GM19239 (cell line): ENCODE data around the gene KREMEN2.

Experiments used
- DNase-seq: peaks from one replicate; pipeline ENCODE4 v3.0.0; 2011; ENCODE audit warnings: low spot score; ENCODE audit not compliant: insufficient read length
- FAIRE-seq: peaks from 2 replicates; lab custom pipeline; 2011; peaks lifted over from hg19 to GRCh38; lab: Jason Lieb, UNC

Gene KREMEN2

DNA sequence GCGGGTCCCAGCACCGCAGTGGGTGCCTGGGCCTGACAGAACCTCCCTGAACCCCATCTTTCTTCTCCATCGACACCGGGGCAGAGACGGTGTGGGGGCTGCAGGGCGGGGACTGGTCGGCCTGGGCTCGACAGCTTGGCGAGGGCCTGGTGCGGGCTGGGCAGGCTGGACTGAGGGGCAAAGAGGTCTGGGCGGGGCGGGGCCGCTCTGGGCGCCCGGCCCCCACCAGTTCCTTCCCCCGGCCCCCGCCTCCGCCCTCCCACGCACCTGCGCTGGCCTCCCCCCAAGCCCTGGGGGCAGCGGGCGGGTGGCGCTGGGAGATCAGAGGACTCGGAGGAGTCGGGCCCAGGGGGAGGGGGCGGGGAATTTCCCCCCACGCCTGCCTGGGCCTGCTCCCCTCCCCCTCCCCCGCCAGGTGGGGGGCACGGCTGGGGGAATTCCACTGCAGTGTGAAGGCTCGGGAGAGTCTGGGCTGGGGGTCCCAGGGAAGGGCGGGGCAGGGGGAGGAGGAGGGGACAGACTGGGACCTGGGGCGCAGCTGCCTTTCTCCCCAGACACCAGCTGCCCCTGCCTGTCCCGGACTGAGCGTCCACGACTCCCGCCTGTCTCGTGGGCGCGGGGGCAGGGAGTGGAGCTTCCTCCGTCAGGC is 877 bp upstream of the KREMEN2 start:
- DNase-seq (no peak), FAIRE-seq (no peak)

DNA sequence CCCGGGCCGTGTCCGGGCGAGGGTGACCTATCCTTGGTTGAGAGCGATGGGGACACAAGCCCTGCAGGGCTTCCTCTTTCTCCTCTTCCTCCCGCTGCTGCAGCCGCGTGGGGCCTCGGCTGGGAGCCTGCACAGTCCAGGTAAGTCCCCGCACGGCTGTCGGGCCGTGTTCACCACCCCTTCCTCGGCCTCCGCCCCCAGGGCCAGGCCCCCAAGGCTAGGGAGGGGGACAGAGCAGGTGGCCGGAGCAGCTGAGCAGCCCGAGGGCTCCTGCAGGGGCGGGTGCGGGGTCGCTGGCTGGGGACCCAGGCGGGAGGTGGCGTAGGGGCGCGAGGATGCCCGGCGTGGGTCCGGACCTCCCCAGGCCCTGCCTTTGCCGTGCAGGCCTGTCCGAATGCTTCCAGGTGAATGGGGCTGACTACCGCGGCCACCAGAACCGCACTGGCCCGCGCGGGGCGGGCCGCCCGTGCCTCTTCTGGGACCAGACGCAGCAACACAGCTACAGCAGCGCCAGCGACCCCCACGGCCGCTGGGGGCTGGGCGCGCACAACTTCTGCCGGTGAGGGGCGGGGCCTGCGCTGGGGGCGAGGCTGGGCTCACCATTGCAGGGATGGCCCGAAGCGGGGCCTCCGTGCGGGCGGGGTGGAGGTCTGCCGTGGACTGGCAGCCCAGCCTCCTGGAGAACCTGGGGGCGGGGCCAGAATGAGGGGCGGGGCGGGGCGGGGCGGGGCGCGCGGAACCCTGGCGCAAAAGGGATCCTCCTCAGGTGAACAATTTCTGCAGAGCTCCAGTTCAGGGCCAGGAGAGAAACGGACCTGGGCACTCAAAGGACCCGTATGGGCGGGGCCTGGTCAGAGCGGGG is 631 bp downstream of the KREMEN2 start:
- DNase-seq = peak; percentile 73
- no peak for FAIRE-seq

DNA sequence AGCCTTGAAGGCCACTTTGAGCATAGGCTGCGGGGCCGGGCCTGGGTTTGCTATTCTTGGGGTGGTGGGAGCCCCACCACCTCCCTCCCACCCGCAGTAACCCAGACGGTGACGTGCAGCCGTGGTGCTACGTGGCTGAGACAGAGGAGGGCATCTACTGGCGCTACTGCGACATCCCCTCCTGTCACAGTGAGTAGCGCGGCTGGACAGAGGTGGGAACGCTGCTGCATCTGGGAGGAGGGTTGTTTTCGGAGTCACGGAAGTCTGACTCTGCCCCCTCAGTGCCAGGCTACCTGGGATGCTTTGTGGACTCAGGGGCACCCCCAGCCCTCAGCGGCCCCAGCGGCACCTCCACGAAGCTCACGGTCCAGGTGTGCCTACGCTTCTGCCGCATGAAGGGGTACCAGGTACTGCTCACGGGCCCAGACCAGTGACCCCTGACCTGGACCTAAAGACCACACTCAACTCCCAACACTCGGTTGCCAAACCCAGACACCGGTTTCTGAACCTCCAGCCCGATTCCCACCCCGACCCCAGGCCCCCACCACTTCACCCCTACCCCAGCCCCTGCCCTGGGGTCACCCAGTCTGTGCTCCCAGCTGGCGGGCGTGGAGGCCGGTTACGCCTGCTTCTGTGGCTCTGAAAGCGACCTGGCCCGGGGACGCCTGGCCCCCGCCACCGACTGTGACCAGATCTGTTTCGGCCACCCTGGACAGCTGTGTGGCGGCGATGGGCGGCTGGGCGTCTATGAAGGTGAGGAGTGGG is 2.1 kb downstream of the KREMEN2 start:
- DNase-seq (no peak), FAIRE-seq (no peak)

DNA sequence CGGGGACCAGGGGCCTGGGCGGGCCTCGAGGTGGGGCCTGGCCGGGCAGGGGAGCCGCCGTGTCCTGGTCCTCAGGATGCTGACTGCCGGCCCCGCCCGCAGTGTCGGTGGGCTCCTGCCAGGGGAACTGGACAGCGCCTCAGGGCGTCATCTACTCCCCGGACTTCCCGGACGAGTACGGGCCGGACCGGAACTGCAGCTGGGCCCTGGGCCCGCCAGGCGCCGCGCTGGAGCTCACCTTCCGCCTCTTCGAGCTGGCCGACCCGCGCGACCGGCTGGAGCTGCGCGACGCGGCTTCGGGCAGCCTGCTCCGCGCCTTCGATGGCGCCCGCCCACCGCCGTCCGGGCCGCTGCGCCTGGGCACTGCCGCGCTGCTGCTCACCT is 2.7 kb downstream of the KREMEN2 start:
- FAIRE-seq = no peak

DNA sequence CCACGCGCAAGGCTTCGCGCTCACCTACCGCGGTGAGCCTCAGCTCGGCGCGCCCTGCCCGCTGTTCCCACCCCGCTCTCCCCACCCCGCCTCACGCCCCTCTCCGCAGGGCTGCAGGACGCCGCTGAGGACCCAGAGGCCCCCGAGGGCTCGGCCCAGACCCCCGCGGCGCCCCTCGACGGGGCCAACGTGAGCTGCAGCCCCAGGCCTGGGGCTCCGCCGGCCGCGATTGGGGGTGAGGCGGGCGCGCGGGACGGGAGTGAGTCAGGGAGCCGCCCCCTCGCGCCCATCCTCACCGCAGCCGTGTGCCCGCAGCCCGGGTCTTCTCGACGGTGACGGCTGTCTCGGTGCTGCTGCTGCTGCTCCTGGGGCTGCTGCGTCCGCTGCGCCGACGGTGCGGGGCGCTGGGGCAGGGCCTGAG is 3.1 kb downstream of the KREMEN2 start:
- no peak for DNase-seq
- FAIRE-seq = no peak

More for the DNA sequence above, 2.7 kb downstream of the KREMEN2 start:
- no peak for DNase-seq

DNA sequence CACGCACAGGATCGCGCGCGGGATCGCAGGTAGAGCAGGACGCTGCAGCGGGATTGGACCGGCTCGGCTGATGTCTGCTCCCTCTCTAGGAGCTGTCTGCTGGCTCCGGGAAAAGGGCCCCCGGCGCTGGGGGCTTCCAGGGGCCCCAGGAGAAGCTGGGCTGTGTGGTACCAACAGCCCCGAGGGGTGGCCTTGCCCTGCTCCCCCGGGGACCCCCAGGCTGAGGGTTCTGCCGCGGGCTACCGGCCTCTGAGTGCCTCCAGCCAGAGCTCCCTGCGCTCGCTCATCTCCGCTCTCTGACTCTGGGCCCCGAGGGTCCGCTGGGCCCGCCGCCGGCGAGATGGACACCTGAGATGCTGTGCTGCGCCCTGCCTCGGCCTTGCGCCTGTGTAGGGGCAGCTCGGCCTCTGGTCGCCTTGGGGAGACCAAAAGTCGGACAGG is 3.7 kb downstream of the KREMEN2 start:
- no peak for DNase-seq
- FAIRE-seq = no peak

DNA sequence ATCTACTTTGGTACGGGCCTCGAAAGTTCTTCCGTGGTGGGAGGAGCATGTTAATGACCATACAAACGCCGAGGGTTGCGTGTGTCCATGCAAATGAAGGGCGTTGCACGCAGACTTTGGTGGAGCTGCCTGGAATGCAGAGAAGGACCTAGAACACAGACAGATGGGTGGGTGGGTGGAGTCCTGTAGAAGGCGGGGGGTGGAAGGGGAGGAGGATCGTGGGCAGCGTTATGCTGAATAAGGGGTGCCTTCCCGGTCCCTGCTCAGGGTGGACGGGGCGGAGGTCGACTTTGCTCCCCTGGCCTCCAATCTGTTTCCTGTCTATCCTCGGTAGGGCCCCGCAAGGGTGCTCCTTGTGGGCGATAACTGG is 4.3 kb downstream of the KREMEN2 start:
- FAIRE-seq (no peak), DNase-seq (no peak)

DNA sequence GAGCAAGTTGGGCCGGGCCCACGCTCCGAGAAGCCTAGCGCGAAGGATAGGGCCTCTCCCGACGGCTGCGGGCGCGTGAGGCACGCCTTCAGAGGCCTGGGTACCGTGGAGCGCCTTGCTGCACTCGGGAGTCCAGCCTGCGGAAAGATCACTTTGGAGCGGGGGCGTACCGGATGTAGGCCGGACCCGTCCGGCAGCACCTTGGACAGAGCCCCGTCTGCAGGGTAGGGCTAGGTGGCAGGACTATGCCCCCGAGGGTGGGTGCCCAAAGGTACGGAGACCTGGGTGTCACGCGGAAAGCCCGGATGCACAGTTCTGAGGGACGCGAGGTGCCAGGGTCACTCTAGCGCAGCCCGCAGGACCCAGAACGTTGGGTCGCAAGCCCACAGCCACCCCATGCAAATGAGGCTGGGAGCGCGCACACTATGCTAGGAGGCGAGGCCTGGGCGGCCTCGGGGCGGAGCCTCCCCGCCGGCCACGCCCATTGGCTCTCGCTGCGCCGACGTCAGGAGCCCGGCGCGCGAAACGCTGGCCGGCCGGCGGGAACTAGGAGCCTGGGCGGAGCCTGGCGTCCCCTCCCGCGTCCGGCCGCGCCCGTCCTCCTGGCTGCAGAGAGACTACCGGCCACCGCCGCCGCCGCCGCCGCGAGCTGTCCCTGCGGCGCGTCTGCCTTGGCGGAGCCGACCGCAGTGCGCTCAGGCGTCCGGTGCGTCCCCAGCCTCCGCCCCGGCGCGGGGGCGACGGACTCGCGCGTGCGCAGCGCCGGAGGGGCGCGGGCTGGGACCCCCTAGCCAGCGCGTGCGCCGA is 4.9 kb downstream of the KREMEN2 start, which contains the start of gene PAQR4:
PAQR4 (plus strand) TSS at position 611 of the 807 bp plus-strand sequence. CDS start 327 bp downstream, outside the sequence.
- DNase-seq = peak; percentile 98
- peak; percentile 93 for FAIRE-seq

DNA sequence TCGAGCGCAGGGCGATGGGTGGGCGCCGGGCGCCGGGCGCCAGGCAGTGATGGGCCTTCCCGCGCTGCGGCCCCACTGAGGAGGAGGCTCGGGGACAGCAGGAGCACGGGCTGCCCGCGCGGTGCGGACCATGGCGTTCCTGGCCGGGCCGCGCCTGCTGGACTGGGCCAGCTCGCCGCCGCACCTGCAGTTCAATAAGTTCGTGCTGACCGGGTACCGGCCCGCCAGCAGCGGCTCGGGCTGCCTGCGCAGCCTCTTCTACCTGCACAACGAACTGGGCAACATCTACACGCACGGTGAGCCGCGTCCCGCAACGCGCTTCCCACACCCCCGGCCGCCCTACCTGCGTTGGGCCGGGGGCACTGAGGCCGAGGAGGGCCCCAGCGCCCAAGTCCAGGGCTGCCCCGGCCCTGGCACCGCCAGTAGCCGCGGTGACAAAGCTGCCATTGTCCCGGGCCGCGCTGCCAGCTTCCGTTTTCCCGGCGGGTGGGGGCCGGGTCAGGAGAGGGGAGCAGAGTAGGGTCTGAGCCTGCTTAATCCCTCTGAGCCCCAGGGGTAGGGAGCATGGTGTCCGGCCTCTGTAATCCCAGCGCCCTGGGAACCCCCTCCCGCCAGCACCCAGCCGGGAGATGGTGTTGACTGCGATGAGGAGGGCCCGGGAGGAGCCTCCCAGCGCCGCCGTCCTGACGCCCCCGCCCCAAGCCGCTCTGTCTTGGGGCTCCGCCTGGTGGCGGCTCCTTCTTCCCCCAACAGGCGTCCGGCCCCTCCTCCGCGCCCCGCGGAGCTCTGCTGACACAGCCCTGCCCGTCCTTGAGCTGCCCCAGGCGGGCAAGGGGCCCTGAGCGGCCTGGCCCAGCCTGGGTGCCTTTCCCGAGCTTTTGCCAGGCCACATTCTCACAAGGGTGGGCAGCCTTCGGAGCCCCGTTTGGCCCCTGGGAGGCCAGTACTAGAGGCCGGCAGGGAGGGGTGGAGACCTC is 5.8 kb downstream of the KREMEN2 start:
- FAIRE-seq = peak; percentile 67
- peak; percentile 87 for DNase-seq

DNA sequence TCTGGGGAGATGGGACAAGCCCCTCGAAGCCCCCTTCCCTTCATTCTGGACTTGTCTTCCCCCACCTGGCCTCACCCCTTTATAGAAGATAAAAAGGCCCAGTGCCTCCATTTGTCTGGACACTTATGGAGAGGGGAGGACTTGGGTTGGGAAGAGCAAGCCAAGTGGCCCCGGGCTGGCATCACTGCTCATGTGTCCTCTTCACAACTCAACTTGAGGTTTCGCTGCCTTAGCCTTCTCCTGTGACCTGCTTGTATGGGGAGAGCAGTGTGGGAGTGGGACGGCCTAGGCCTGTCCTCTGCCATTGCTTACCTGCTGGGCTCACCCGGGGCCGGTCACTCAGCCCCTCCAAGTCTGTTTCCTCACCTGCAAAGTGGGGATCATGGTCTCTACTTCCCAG is 6.5 kb downstream of the KREMEN2 start:
- FAIRE-seq = no peak
- no peak for DNase-seq

DNA sequence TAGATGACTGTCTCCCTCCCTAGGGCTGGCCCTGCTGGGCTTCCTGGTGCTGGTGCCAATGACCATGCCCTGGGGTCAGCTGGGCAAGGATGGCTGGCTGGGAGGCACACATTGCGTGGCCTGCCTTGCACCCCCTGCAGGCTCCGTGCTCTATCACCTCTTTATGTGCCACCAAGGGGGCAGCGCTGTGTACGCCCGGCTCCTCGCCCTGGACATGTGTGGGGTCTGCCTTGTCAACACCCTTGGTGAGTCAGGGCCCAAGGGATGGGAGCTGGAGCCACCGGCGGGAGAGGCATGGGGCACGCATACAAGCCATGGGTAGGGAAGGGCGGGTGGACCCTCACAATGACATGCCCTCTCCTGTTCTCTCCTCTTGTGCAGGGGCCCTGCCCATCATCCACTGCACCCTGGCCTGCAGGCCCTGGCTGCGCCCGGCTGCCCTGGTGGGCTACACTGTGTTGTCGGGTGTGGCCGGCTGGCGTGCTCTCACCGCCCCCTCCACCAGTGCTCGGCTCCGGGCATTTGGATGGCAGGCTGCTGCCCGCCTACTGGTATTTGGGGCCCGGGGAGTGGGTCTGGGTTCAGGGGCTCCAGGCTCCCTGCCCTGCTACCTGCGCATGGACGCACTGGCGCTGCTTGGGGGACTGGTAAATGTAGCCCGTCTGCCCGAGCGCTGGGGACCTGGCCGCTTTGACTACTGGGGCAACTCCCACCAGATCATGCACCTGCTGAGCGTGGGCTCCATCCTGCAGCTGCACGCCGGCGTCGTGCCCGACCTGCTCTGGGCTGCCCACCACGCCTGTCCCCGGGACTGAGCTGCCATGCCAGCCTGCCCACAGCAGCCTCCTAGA is 7.3 kb downstream of the KREMEN2 start:
- no peak for FAIRE-seq
- no peak for DNase-seq

DNA sequence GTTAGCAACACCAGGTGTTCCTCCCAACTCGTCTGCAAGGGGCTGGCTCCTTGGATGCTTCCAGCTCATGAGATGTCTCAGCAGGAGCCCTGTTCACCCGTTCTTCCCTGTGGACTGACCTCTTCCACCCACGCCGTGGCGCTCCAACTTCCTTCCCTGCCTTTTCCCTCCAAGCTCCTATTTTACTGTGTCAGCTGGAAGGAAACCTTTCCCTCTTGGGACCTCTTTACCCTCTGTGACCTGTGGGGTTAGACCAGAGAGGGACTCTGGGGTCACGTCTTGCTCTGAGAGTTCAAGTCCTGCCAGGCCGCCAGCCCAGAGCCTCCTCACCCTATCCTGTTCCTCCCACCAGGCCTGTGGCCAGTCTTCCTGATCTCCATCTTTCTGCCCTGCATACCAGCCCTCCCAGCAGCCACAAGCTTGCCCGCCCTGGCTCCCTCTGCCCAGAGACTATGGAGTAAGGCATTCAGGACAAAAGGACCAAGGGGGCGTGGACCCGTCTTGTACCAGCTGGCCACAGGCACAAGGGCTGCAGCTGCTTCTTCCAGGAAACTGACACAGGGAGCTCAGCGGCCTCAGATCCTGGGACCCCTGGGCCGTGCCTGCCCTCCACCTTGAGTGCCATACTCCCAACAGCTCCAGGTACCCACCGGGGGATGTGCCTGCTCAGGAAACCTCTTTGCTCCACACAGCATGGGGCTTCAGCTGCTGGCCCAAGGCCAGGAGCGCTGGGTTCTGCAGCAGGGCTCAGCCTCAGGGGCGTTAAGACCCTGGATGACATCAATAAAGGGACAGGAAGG is 8.1 kb downstream of the KREMEN2 start:
- DNase-seq = no peak

DNA sequence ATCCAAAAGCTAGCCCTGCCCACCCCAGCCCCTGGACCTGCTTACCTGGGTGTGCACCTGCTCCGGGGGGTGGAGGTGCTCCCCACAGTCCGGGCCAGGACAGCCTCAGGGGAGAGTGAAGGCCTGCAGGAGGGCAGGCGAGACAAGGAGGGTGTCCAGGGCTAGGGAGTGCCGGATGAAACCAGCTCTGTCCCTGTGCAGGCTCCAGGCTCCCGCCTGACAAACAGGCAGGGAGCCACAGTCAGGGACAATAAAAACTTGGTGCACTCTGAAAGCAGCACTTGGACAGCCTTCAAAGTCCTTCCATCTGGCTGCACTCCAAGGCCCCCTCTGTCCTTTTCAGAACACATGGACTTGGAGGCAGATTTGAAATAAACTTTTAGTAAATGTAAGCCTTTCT is 9.0 kb downstream of the KREMEN2 start:
- no peak for FAIRE-seq

More for the DNA sequence above, 8.1 kb downstream of the KREMEN2 start:
- FAIRE-seq = no peak

DNA sequence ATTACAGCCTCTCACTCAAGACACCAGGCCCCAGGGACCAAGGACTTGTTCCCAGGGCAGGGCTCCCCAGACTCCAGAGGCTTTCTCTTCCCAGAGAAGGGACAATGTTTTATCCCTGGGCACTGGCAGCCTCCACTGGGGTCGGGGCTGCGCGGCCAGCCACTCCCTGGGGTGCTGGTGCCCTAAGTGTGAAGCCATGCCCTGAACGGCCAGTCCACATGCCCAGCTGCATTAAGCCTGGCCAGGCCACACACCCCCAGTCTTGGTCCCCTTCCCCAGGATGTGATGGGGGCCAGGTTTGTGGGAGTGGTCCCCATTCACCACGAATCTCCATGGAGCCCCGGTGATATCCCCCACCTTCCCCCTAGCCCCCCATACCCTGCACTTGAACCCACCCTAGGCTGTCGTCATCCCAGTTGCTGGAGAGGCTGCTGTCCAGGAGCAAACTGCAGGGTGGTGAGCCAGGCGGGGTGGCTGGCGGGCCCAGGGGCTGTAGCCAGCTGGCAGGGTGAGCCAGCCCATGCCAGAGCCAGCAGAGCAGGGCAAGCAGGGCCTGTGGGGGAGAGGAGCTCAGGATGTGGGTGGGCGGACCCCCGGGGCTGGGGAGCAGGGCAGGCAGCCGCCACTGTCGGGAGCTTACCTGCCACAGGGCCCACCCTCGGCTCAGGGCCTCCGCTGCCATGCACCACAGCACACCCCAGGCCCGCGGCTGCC is 9.7 kb downstream of the KREMEN2 start:
- no peak for DNase-seq
- FAIRE-seq = no peak

More for the DNA sequence above, 9.0 kb downstream of the KREMEN2 start:
- no peak for DNase-seq

DNA sequence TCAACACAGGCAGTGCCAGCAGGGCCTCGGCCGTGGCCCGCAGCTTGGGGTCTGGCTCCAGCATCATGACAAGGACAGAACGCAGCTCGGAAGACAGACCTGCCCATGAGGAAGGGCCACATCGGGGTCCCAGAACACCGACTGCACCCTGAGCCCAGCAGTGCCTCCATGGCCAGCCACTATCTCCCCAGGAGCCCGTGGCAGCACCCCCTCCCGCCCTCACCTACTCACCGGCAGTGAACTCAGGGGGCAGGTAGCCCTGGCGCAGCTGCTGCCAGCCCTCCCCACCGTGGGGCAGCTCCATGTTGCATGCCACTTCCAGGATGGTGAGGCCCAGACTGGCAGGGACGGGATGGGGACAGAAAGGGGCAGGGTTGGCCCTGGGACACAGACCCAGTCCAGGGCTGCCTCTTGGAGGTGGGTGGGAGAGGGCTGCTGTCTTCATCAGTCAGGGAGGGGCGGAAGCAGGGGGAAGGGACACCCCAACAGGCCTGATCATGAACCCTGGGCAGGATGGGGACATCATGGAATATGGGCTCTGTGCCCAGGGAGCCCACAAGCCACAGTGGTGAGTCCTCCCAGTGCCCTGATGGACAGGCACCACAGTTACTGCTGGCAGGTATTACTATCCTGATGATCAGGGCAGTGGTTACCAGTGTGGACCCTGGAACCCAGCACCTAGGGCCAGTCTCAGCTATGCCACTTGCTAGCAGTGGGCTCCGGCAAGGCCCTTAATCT is 10.4 kb downstream of the KREMEN2 start:
- DNase-seq = no peak
- FAIRE-seq = no peak
